HG02981 (cell line): Measurements from ENCODE around the gene ST6GAL1.
A peak's percentile ranks its signal among the peaks of the same experiment; 100 is the strongest.

Source experiments
- ATAC-seq: cut with Tn5 transposase; IDR thresholded peaks from one replicate; pipeline ENCODE4 v1.9.1; 2021; ENCODE audit warnings: mild to moderate bottlenecking, moderate library complexity; ENCODE audit not compliant: unreplicated experiment

Gene ST6GAL1

GRCh38 chr3:187072102-187072501, 141.8 kb downstream of the ST6GAL1 start:
- ATAC-seq = no peak

- ATAC-seq = no peak
These were observed 142.2 kb downstream of the ST6GAL1 start for GRCh38 chr3:187072511-187072910.

- ATAC-seq = no peak
These were observed 143.3 kb downstream of the ST6GAL1 start for GRCh38 chr3:187073581-187074098.

GRCh38 chr3:187074846-187075245, 144.5 kb downstream of the ST6GAL1 start:
- ATAC-seq = no peak

- no peak for ATAC-seq
These were observed 146.0 kb downstream of the ST6GAL1 start for GRCh38 chr3:187076297-187076696.

GRCh38 chr3:187077085-187077484, 146.8 kb downstream of the ST6GAL1 start:
- ATAC-seq = no peak

GRCh38 chr3:187077537-187077936, 147.2 kb downstream of the ST6GAL1 start:
- no peak for ATAC-seq

GRCh38 chr3:187079090-187080022, 149.0 kb downstream of the ST6GAL1 start:
- ATAC-seq = no peak

- no peak for ATAC-seq
These were observed 150.6 kb downstream of the ST6GAL1 start for GRCh38 chr3:187080799-187081450.

GRCh38 chr3:187082758-187083375, 152.5 kb downstream of the ST6GAL1 start:
- no peak for ATAC-seq

- no peak for ATAC-seq
These were observed 153.8 kb downstream of the ST6GAL1 start for GRCh38 chr3:187084126-187084525.

- ATAC-seq = no peak
These were observed 154.3 kb downstream of the ST6GAL1 start for GRCh38 chr3:187084580-187084979.

- no peak for ATAC-seq
These were observed 154.8 kb downstream of the ST6GAL1 start for GRCh38 chr3:187085021-187085666.

- ATAC-seq = no peak
These were observed 155.6 kb downstream of the ST6GAL1 start for GRCh38 chr3:187085933-187086332.

- ATAC-seq = no peak
These were observed 156.5 kb downstream of the ST6GAL1 start for GRCh38 chr3:187086831-187087230.

- ATAC-seq = no peak
These were observed 158.4 kb downstream of the ST6GAL1 start for GRCh38 chr3:187088701-187089100.

GRCh38 chr3:187093320-187093719, 163.0 kb downstream of the ST6GAL1 start:
- ATAC-seq = no peak

GRCh38 chr3:187098923-187099512, 168.7 kb downstream of the ST6GAL1 start:
- no peak for ATAC-seq

- ATAC-seq = peak; percentile 47
These were observed 171.1 kb downstream of the ST6GAL1 start for GRCh38 chr3:187101184-187102072.
